Ishikawa (cell line): ENCODE measurements around the gene HBM.

Source experiments
- CEBPB ChIP-seq: IDR thresholded peaks from 2 replicates; pipeline ENCODE4 v1.6.1; 2012
- CREB1 ChIP-seq: IDR thresholded peaks from 2 replicates; pipeline ENCODE4 v1.6.1; 2012; ENCODE audit warnings: low read depth
- EGR1 ChIP-seq: IDR thresholded peaks from 2 replicates; pipeline ENCODE4 v1.6.1; 2012
- EP300 ChIP-seq: IDR thresholded peaks from 2 replicates; pipeline ENCODE4 v1.6.1; 2012; ENCODE audit warnings: borderline replicate concordance
- FOXM1 ChIP-seq: IDR thresholded peaks from 2 replicates; pipeline ENCODE4 v1.6.1; 2012; ENCODE audit warnings: low read depth, borderline replicate concordance
- MAX ChIP-seq: IDR thresholded peaks from 2 replicates; pipeline ENCODE4 v1.6.1; 2012
- NFIC ChIP-seq: IDR thresholded peaks from 2 replicates; pipeline ENCODE4 v1.6.1; 2012
- RAD21 ChIP-seq: IDR thresholded peaks from 2 replicates; pipeline ENCODE4 v1.6.1; 2012; ENCODE audit warnings: low read depth
- REST ChIP-seq: IDR thresholded peaks from 2 replicates; pipeline ENCODE4 v1.6.1; 2012; ENCODE audit warnings: low read depth, mild to moderate bottlenecking
- TAF1 ChIP-seq: IDR thresholded peaks from 2 replicates; pipeline ENCODE4 v1.6.1; 2012; ENCODE audit warnings: low read depth, mild to moderate bottlenecking
- TCF12 ChIP-seq: IDR thresholded peaks from 2 replicates; pipeline ENCODE4 v1.6.1; 2012; ENCODE audit warnings: low read depth
- TEAD4 ChIP-seq: IDR thresholded peaks from 2 replicates; pipeline ENCODE4 v1.6.1; 2012
- YY1 ChIP-seq: IDR thresholded peaks from 2 replicates; pipeline ENCODE4 v1.6.1; 2012; ENCODE audit warnings: low read depth
- ZBTB7A ChIP-seq: IDR thresholded peaks from 2 replicates; pipeline ENCODE4 v1.6.1; 2012; ENCODE audit warnings: low read depth
- TF ChIP-seq, protein P1 (sequence below): IDR thresholded peaks from 2 replicates; pipeline ENCODE4 v1.6.1; 2012

Gene HBM

GRCh38 chr16:142405-142967, 23.3 kb upstream of the HBM start:
- TF ChIP-seq MAX (no peak), TEAD4 (no peak), FOXM1 (no peak), TCF12 (no peak)

DNA sequence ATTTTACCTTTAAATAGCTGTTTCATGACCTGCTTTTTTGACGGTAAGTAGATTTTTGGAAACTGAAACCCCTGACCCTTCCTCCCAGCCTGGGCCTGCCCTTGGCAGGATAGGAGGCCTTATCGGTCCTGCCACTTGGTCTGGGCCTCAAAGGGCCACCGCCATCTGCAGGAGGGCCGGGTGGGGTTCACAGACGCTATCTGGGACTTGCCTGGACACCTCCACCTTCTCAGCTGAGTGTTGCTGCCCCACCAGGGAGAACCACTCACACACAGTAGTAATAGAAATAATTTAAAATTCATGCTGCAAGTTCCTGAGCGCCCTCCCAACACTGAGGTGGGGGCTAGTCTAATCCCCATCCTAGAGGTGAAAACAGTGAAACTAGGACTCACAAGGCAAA, 22.7 kb upstream of the HBM start:
- TF ChIP-seq TAF1 (no peak), NFIC (no peak), CEBPB (no peak), YY1 (no peak), CREB1 (no peak), EP300 (no peak), RAD21 (no peak), ZBTB7A (no peak), FOXM1 (no peak), EGR1 (no peak), MAX (no peak), TCF12 (no peak), REST (no peak), TEAD4 (no peak)
- TF ChIP-seq, protein P1, sequence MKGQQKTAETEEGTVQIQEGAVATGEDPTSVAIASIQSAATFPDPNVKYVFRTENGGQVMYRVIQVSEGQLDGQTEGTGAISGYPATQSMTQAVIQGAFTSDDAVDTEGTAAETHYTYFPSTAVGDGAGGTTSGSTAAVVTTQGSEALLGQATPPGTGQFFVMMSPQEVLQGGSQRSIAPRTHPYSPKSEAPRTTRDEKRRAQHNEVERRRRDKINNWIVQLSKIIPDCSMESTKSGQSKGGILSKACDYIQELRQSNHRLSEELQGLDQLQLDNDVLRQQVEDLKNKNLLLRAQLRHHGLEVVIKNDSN, result no peak

- TF ChIP-seq REST (no peak), CEBPB (no peak), FOXM1 (no peak), EP300 (no peak), RAD21 (no peak), YY1 (no peak), TAF1 (no peak), TEAD4 (no peak), EGR1 (no peak), TCF12 (no peak), CREB1 (no peak)
- TF ChIP-seq, protein P1, result no peak
These were observed 22.3 kb upstream of the HBM start for GRCh38 chr16:143456-143855.

- TF ChIP-seq, protein P1, result no peak
- TF ChIP-seq MAX, result no peak
- no peak for TF ChIP-seq CEBPB
- TF ChIP-seq FOXM1, result no peak
- no peak for TF ChIP-seq TAF1
- TF ChIP-seq YY1, result no peak
- no peak for TF ChIP-seq TEAD4
- TF ChIP-seq ZBTB7A, result no peak
- no peak for TF ChIP-seq EP300
- TF ChIP-seq EGR1, result no peak
- no peak for TF ChIP-seq RAD21
- no peak for TF ChIP-seq NFIC
- TF ChIP-seq TCF12, result no peak
- TF ChIP-seq CREB1, result no peak
- no peak for TF ChIP-seq REST
These were observed 21.0 kb upstream of the HBM start for GRCh38 chr16:144797-145252.
